ENCODE measurements around the gene CST9L. TPM values are rescaled to one million over a fixed set of nuclear protein-coding genes. Genes with fewer than 3 reads are reported as not detected.

CST9L gene
- total RNA-seq, 2 experiments from 2014 or later, result not detected

- ChIA-PET POLR2A (no interaction called here), CTCF (no interaction called here)
- no peak overlapping the region for H3K27ac Mint-ChIP-seq
- Histone ChIP-seq H3K36me3 (ENCODE audit: insufficient read depth, low read length) (no peaks in the 10 kb centered on the region), H3K27me3 (ENCODE audit: control insufficient read depth in 1 of 2, insufficient read depth in 2 of 2, low read length in 2 of 2) (peaks cover 0 to 6% of the 10 kb centered on the region in 2 experiments), H3K4me3 (ENCODE audit: low read length) (no peak overlapping the region), H3K4me1 (ENCODE audit: insufficient read depth, low read length) (no peaks in the 10 kb centered on the region), H3K27ac (ENCODE audit: low read depth in 1 of 2, low read length in 2 of 2) (no peak overlapping the region), H3K9me3 (ENCODE audit: control insufficient read depth in 1 of 2, insufficient read depth in 1 of 2, low read length in 2 of 2) (peaks cover 0 to 5% of the 10 kb centered on the region in 2 experiments)
- no peaks in the 10 kb centered on the region for H3K4me1 Mint-ChIP-seq (ENCODE audit: low read depth)
- no peak for TF ChIP-seq CTCF (IDR thresholded peaks at IDR 0.05)
- H3K27me3 Mint-ChIP-seq, result peaks cover 30% of the 10 kb centered on the region
- intact Hi-C loops (cut with DNase I, micrococcal nuclease), result no loop called here
- no peak overlapping the region for H3K4me3 Mint-ChIP-seq
- no peaks in the 10 kb centered on the region for H3K9me3 Mint-ChIP-seq
- no peaks in the 10 kb centered on the region for H3K36me3 Mint-ChIP-seq (ENCODE audit: low read depth)
- DNase-seq (no peak), ATAC-seq (ENCODE audit: poor library complexity) (no peak)
Measured at GRCh38 chr20:23541776-23542175, 26.5 kb downstream of the CST9L start.

- ChIA-PET POLR2A (no interaction called here), CTCF (no interaction called here)
- ATAC-seq (ENCODE audit: poor library complexity), result no peak
- Mint-ChIP-seq H3K27ac (no peak overlapping the region), H3K4me3 (no peak overlapping the region), H3K4me1 (ENCODE audit: low read depth) (no peaks in the 10 kb centered on the region), H3K9me3 (no peaks in the 10 kb centered on the region), H3K36me3 (ENCODE audit: low read depth) (no peaks in the 10 kb centered on the region), H3K27me3 (peaks cover 30% of the 10 kb centered on the region)
- intact Hi-C loops (cut with DNase I, micrococcal nuclease), result no loop called here
- H3K27ac ChIP-seq (ENCODE audit: low read depth in 1 of 2, low read length in 2 of 2), result no peak overlapping the region
- H3K9me3 ChIP-seq (ENCODE audit: control insufficient read depth in 1 of 2, insufficient read depth in 1 of 2, low read length in 2 of 2), result peaks cover 0 to 5% of the 10 kb centered on the region in 2 experiments
- peak in 3 of 14 experiments; percentile 5 to 25 (median 15) for DNase-seq
- TF ChIP-seq CTCF (IDR thresholded peaks at IDR 0.05), result no peak
- H3K27me3 ChIP-seq (ENCODE audit: control insufficient read depth in 1 of 2, insufficient read depth in 2 of 2, low read length in 2 of 2), result peaks cover 0 to 6% of the 10 kb centered on the region in 2 experiments
- H3K4me1 ChIP-seq (ENCODE audit: insufficient read depth, low read length), result no peaks in the 10 kb centered on the region
- H3K4me3 ChIP-seq (ENCODE audit: low read length), result no peak overlapping the region
- H3K36me3 ChIP-seq (ENCODE audit: insufficient read depth, low read length), result no peaks in the 10 kb centered on the region
Measured at GRCh38 chr20:23541330-23541729, 27.0 kb downstream of the CST9L start.

- no peaks in the 10 kb centered on the region for H3K36me3 ChIP-seq (ENCODE audit: insufficient read depth, low read length)
- CTCF ChIA-PET, result no interaction called here
- TF ChIP-seq CTCF (IDR thresholded peaks at IDR 0.05), result no peak
Measured at GRCh38 chr20:23540624-23541023, 27.7 kb downstream of the CST9L start.

More at GRCh38 chr20:23540624-23541023, 27.7 kb downstream of the CST9L start:
- Histone ChIP-seq H3K4me1 (ENCODE audit: insufficient read depth, low read length) (no peaks in the 10 kb centered on the region), H3K4me3 (ENCODE audit: low read length) (no peak overlapping the region), H3K27me3 (ENCODE audit: control insufficient read depth in 1 of 2, insufficient read depth in 2 of 2, low read length in 2 of 2) (peaks cover 0 to 6% of the 10 kb centered on the region in 2 experiments), H3K27ac (ENCODE audit: low read depth in 1 of 2, low read length in 2 of 2) (no peak overlapping the region), H3K9me3 (ENCODE audit: control insufficient read depth in 1 of 2, insufficient read depth in 1 of 2, low read length in 2 of 2) (peaks cover 0 to 8% of the 10 kb centered on the region in 2 experiments)
- Mint-ChIP-seq H3K4me1 (ENCODE audit: low read depth) (no peaks in the 10 kb centered on the region), H3K9me3 (no peaks in the 10 kb centered on the region), H3K36me3 (ENCODE audit: low read depth) (no peaks in the 10 kb centered on the region), H3K27me3 (peaks cover 30% of the 10 kb centered on the region), H3K27ac (no peak overlapping the region), H3K4me3 (no peak overlapping the region)
- POLR2A ChIA-PET, result no interaction called here
- ATAC-seq (ENCODE audit: poor library complexity), result no peak
- no peak for DNase-seq
- intact Hi-C loops (cut with DNase I, micrococcal nuclease), result no loop called here

Measured in CD4-positive, alpha-beta T cell (primary cell).